Spleen (tissue), 11 donors: ENCODE results near the gene PTH1R. TPM values are rescaled to one million over a fixed set of nuclear protein-coding genes. Genes with fewer than 3 reads are reported as not detected.

Source experiments
- DNase-seq: peaks from one replicate; pipeline ENCODE4 v3.0.0-alpha.2; 2020
- H3K27ac ChIP-seq, 8 donors: fragments of 200-600 bp; sonication (generic) in 7 of 8; 1 replicate in 4 of 8; 2 replicates in 4 of 8; pipeline versions ENCODE4 v1.5.0 to v1.8.0; 2016 to 2021; ENCODE audit warnings: inconsistent platforms in 4 of 8, mild to moderate bottlenecking in 4 of 8, moderate library complexity in 1 of 8
- H3K27me3 ChIP-seq, 7 donors: fragments of 200-600 bp; sonication (generic) in 6 of 7; replicated peaks in 1 of 7; 1 replicate in 4 of 7; 2 replicates in 3 of 7; pipeline versions ENCODE4 v1.5.0 to v1.8.0; 2016 to 2021; ENCODE audit warnings: inconsistent platforms in 3 of 7, mild to moderate bottlenecking in 1 of 7
- H3K36me3 ChIP-seq, 6 donors: fragments of 200-600 bp; sonication (generic) in 5 of 6; 1 replicate in 4 of 6; 2 replicates in 2 of 6; pipeline versions ENCODE4 v1.5.0 to v1.8.0; 2016 to 2021; ENCODE audit warnings: inconsistent platforms in 2 of 6
- H3K4me1 ChIP-seq, 6 donors: fragments of 200-600 bp; sonication (generic) in 5 of 6; 1 replicate in 3 of 6; 2 replicates in 3 of 6; pipeline versions ENCODE4 v1.5.0 to v1.8.0; 2016 to 2021; ENCODE audit warnings: inconsistent platforms in 3 of 6
- H3K4me3 ChIP-seq, 8 donors: fragments of 200-600 bp; sonication (generic) in 7 of 8; 1 replicate in 4 of 8; 2 replicates in 4 of 8; pipeline versions ENCODE4 v1.5.0 to v1.8.0; 2016 to 2021; ENCODE audit warnings: inconsistent platforms in 4 of 8, mild to moderate bottlenecking in 4 of 8, moderate library complexity in 2 of 8
- H3K9me3 ChIP-seq, 8 donors: fragments of 200-600 bp; sonication (generic) in 7 of 8; 1 replicate in 4 of 8; 2 replicates in 4 of 8; pipeline versions ENCODE4 v1.5.0 to v1.8.0; 2016 to 2021; ENCODE audit warnings: inconsistent platforms in 4 of 8
- POLR2A ChIP-seq, 3 donors: fragments of 450-650 bp; IDR thresholded peaks; one replicate each; pipeline ENCODE4 v1.5.1; 2017; ENCODE audit warnings: antibody characterized with exemption in 3 of 3, mild to moderate bottlenecking in 1 of 3
- POLR2AphosphoS5 ChIP-seq, 3 donors: sonication (generic); formaldehyde crosslinking; IDR thresholded peaks; one replicate each; pipeline ENCODE4 v1.5.1; 2017; ENCODE audit warnings: antibody characterized with exemption in 3 of 3
- WGBS, 5 donors: extraction: QIAGEN DNeasy Blood & Tissue Kit in 3 of 5; methylation state at CpG; one replicate each; pipeline versions ENCODE4 v1.1.5 to v1.1.7; 2013 to 2018; 5-methylcytosine and 5-hydroxymethylcytosine counted together
- intact Hi-C: fragments of 100-400 bp; cut with DNase I; formaldehyde crosslinking; loops from one replicate; pipeline ENCODE4 v1.15.0; 2023; ENCODE audit warnings: low total_unique reads
- polyA plus RNA-seq, 3 donors: library from polyadenylated mRNA; stranded (reverse); fragments of 200-250 nt; gene quantifications; one replicate each; pipeline ENCODE4 v1.2.1, GENCODE V29; 2013
- total RNA-seq, 7 donors: library from RNA; depleted of rRNA in 3 of 7; stranded (reverse); fragments of >200 nt in 3 of 7; fragmentation: NEBNext Ultra II Directional in 4 of 7; extraction: Animal tissue kit (Norgen Biotek cat#: 25700) in 4 of 7; gene quantifications; one replicate each; pipeline versions ENCODE4 v1.1.0 to v1.2.1, GENCODE V29; 2016 to 2021
- TF ChIP-seq, protein P1 (sequence below), 11 experiments: fragments of 200-600 bp in 7 of 11; fragments of 450-650 bp in 4 of 11; sonication (generic) in 4 of 11; IDR thresholded peaks in 8 of 11; conservative IDR thresholded peaks in 3 of 11; 1 replicate in 7 of 11; 2 replicates in 4 of 11; pipeline versions ENCODE4 v1.4.0 to v1.8.0; 2016 to 2021; ENCODE audit warnings: antibody characterized with exemption in 11 of 11, inconsistent platforms in 4 of 11, mild to moderate bottlenecking in 1 of 11
- donor health status: healthy with polysubstance abuse.
- donor health status: DM: no; HTN: no; CAD: no; lungs with moderate emphysema.
- donor health status: DM: no; HTN: no; CAD: no.
- donor health status: Bipolar disorder and iron deficiency.
- donor health status: healthy.
- donor health status: DM: no; HTN: no; CAD: no.
- donor health status: DM: yes; HTN: yes; CAD: no.

Gene PTH1R
- total and polyA plus RNA-seq, 10 donors = 5.1 to 190 (median 34.1) TPM

DNA sequence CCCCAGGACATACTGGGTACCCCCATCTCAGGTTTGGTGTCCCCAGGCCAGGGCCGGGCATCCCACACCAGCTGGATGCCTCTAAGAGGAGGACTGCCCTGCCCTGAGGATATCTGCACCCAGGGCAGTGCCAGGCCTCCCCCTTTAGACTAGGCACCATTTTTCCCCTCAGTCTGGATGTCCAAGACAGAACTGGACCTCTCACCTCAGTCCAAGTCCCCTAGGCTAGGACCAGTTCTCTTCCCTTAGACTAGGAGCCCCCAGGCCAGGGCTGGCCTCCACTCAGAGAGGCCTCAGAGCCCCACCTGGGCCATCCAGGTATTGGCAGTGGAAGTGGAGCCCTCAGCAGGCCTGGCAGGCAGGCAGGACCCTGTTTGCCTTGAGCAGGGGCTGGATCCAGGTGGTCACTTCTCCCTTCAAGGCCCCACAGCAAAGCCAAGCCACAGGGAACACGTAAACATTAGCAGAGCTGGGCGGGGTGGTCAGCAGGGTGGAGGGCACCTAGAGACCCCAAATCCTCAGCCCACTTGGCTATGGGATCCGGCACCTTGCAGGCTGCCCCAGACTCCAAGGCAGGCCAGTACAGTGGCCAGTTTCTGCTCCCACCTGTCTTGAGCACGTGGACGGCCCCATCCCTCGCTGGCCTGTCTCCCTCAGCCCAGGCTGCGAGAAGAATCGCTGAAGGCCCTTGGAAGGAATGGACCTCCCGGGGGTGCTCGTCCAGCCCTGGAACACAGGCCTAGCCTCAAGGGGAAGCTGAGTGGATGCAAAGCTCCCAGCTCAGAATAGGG lies 28.3 kb downstream of the PTH1R start:
- H3K4me3 ChIP-seq = no peak overlapping the region
- 82 to 95% (median 90%) methylated on average over 4 to 11 of the region's 11 CpGs for WGBS, 5 donors
- no peak overlapping the region for H3K27ac ChIP-seq
- H3K4me1 ChIP-seq = peaks cover 3 to 31% (median 17%) of the 10 kb centered on the region in 6 donors
- no peaks in the 10 kb centered on the region for H3K27me3 ChIP-seq
- no peaks in the 10 kb centered on the region for H3K9me3 ChIP-seq
- intact Hi-C loops = no loop called here
- DNase-seq = peak; percentile 69
- no peaks in the 10 kb centered on the region for H3K36me3 ChIP-seq
- TF ChIP-seq POLR2A (IDR thresholded peaks at IDR 0.05) (no peak), POLR2AphosphoS5 (IDR thresholded peaks at IDR 0.05) (peak in 1 of 3 donors; percentile 52)
- TF ChIP-seq, protein P1, sequence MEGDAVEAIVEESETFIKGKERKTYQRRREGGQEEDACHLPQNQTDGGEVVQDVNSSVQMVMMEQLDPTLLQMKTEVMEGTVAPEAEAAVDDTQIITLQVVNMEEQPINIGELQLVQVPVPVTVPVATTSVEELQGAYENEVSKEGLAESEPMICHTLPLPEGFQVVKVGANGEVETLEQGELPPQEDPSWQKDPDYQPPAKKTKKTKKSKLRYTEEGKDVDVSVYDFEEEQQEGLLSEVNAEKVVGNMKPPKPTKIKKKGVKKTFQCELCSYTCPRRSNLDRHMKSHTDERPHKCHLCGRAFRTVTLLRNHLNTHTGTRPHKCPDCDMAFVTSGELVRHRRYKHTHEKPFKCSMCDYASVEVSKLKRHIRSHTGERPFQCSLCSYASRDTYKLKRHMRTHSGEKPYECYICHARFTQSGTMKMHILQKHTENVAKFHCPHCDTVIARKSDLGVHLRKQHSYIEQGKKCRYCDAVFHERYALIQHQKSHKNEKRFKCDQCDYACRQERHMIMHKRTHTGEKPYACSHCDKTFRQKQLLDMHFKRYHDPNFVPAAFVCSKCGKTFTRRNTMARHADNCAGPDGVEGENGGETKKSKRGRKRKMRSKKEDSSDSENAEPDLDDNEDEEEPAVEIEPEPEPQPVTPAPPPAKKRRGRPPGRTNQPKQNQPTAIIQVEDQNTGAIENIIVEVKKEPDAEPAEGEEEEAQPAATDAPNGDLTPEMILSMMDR (IDR thresholded peaks at IDR 0.05 in 8 of 11, conservative IDR thresholded peaks at IDR 0.05 in 3 of 11) = no peak

DNA sequence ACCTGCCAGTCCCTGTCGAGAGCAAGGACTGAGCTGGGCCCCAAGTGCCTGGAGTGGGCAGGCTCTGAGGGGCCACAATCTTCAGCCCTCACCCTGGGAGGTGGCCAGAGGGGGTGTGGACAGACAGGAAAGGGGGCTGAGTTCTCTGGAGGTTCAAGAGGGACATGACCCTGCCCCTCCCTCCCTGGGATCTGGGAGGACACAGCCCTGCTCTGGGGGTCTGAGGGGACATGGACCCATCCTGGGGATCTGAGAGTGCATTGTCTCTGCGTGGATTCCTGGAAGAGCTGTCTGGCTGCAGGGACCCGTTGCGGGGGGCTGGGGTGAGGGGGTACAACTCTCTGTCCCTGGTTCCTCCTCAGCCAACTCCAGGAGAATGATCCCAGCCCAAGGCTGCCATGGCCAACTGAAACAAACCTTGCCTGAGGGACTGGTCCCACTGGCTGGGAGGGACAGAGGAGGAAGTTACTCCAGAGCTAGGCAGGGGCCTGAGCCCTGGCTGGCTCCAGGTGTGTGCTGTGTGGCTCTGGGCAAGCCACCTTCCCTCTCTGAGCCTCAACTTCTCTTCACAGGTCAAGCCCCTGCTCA lies 29.0 kb downstream of the PTH1R start:
- Histone ChIP-seq H3K4me1 (peaks cover 3 to 31% (median 17%) of the 10 kb centered on the region in 6 donors), H3K4me3 (no peak overlapping the region), H3K9me3 (no peaks in the 10 kb centered on the region), H3K27ac (no peak overlapping the region), H3K36me3 (no peaks in the 10 kb centered on the region), H3K27me3 (no peaks in the 10 kb centered on the region)
- 71 to 88% (median 79%) methylated on average over 3 to 4 of the region's 4 CpGs for WGBS, 5 donors
- intact Hi-C loops = no loop called here
- TF ChIP-seq POLR2AphosphoS5 (IDR thresholded peaks at IDR 0.05) (peak in 1 of 3 donors; percentile 16), POLR2A (IDR thresholded peaks at IDR 0.05) (no peak)
- TF ChIP-seq, protein P1 (IDR thresholded peaks at IDR 0.05 in 8 of 11, conservative IDR thresholded peaks at IDR 0.05 in 3 of 11) = no peak
- peak; percentile 60 for DNase-seq

DNA sequence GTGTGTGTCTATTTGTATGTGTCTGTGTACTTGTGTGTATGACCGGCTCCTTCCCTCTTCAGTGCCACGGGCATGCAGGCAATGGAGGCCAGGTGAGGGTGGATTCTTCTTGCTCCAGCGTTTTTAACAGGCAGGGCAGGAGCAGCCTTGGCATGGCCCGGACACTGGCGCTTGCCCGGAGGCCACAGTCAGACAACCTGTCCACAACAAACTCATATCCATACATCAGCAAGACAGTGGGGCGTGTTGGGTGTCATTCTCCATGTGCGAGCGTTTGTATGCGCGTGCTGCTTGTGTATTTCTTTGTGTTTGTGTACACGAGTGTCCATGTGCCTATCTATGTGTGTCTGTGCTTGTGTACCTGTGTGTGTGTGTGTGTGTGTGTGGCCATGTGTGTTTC lies 29.8 kb downstream of the PTH1R start:
- H3K4me3 ChIP-seq = no peak overlapping the region
- no peaks in the 10 kb centered on the region for H3K9me3 ChIP-seq
- 83 to 92% (median 84%) methylated on average over 12 of the region's 12 CpGs for WGBS, 5 donors
- H3K27me3 ChIP-seq = no peaks in the 10 kb centered on the region
- intact Hi-C loops = no loop called here
- DNase-seq = peak; percentile 59
- H3K4me1 ChIP-seq = peaks cover 3 to 31% (median 17%) of the 10 kb centered on the region in 6 donors
- H3K36me3 ChIP-seq = no peaks in the 10 kb centered on the region
- H3K27ac ChIP-seq = no peak overlapping the region
- no peak for TF ChIP-seq POLR2A (IDR thresholded peaks at IDR 0.05)
- TF ChIP-seq, protein P1 (IDR thresholded peaks at IDR 0.05 in 8 of 11, conservative IDR thresholded peaks at IDR 0.05 in 3 of 11) = no peak
- TF ChIP-seq POLR2AphosphoS5 (IDR thresholded peaks at IDR 0.05) = no peak

DNA sequence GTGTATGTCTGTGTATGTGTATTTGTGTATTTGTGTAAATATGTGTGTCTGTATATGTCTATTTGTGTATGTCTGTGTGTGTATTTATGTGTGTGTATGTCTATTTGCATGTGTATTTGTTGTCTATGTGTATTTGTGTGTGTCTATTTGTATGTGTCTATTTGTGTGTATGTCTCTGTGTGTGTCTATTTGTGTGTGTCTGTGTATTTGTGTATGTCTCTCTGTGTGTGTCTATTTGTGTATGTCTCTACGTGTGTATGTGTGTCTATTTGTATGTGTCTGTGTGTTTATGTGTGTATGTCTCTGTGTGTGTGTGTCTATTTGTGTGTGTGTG lies 30.4 kb downstream of the PTH1R start:
- H3K36me3 ChIP-seq = no peaks in the 10 kb centered on the region
- WGBS, 5 donors = 67 to 81% (median 79%) methylated on average over 1 of the region's 1 CpG
- H3K4me3 ChIP-seq = no peak overlapping the region
- intact Hi-C loops = no loop called here
- no peak for DNase-seq
- no peak for TF ChIP-seq POLR2AphosphoS5 (IDR thresholded peaks at IDR 0.05)
- TF ChIP-seq, protein P1 (IDR thresholded peaks at IDR 0.05 in 8 of 11, conservative IDR thresholded peaks at IDR 0.05 in 3 of 11) = peak in 1 of 11 experiments; percentile 30
- no peak overlapping the region for H3K27ac ChIP-seq
- peaks cover 3 to 31% (median 17%) of the 10 kb centered on the region in 6 donors for H3K4me1 ChIP-seq
- H3K9me3 ChIP-seq = no peaks in the 10 kb centered on the region
- H3K27me3 ChIP-seq = no peaks in the 10 kb centered on the region
